ENCODE measurements around the gene PPP6R3. TPM values are rescaled to one million over a fixed set of nuclear protein-coding genes. Genes with fewer than 3 reads are reported as not detected.
A peak's percentile ranks its signal among the peaks of the same experiment; 100 is the strongest.

PPP6R3 gene
- total RNA-seq, 1 experiment from 2014 or later: 163 TPM

DNA sequence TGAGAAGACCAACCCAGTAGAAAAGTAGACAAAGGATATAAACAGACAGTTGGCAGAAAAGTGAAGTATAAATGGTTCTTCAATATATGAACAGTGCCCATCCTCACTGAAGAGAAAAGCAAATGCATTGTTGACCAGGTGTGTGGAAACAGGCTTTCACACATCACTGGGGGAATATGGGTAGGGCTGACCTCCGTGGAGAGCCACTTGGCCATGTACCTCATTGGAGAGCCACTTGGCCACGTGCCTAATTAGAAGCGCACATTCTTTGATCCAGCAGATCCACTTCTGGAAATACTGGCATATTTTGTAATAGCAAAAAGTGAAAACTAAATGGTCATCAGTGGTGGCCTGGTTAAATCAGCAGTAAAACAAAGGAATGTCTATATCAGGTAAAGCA is 43.2 kb downstream of the PPP6R3 start:
- no peak overlapping the region for H3K27ac ChIP-seq (ENCODE audit: low read length)
- ChIA-PET POLR2A (no interaction called here), CTCF (no interaction called here)
- H3K4me3 ChIP-seq (ENCODE audit: low read depth in 2 of 2, low read length in 2 of 2): no peak overlapping the region
- in situ Hi-C loops (cut with HindIII; ENCODE audit: low pct_unique_long_range_greater_than_20kb, low sequenced_read_pairs): no loop called here
- no peak for DNase-seq (ENCODE audit: low read depth, low spot score)
- TF ChIP-seq TCF7L2 (IDR thresholded peaks at IDR 0.05; ENCODE audit: low read depth, low read length) (no peak), SIN3A (IDR thresholded peaks at IDR 0.05; ENCODE audit: borderline replicate concordance, insufficient read depth, low read depth, low read length) (no peak)
- TF ChIP-seq, protein P1, sequence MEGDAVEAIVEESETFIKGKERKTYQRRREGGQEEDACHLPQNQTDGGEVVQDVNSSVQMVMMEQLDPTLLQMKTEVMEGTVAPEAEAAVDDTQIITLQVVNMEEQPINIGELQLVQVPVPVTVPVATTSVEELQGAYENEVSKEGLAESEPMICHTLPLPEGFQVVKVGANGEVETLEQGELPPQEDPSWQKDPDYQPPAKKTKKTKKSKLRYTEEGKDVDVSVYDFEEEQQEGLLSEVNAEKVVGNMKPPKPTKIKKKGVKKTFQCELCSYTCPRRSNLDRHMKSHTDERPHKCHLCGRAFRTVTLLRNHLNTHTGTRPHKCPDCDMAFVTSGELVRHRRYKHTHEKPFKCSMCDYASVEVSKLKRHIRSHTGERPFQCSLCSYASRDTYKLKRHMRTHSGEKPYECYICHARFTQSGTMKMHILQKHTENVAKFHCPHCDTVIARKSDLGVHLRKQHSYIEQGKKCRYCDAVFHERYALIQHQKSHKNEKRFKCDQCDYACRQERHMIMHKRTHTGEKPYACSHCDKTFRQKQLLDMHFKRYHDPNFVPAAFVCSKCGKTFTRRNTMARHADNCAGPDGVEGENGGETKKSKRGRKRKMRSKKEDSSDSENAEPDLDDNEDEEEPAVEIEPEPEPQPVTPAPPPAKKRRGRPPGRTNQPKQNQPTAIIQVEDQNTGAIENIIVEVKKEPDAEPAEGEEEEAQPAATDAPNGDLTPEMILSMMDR (IDR thresholded peaks at IDR 0.05): no peak
- TF ChIP-seq, protein P2, sequence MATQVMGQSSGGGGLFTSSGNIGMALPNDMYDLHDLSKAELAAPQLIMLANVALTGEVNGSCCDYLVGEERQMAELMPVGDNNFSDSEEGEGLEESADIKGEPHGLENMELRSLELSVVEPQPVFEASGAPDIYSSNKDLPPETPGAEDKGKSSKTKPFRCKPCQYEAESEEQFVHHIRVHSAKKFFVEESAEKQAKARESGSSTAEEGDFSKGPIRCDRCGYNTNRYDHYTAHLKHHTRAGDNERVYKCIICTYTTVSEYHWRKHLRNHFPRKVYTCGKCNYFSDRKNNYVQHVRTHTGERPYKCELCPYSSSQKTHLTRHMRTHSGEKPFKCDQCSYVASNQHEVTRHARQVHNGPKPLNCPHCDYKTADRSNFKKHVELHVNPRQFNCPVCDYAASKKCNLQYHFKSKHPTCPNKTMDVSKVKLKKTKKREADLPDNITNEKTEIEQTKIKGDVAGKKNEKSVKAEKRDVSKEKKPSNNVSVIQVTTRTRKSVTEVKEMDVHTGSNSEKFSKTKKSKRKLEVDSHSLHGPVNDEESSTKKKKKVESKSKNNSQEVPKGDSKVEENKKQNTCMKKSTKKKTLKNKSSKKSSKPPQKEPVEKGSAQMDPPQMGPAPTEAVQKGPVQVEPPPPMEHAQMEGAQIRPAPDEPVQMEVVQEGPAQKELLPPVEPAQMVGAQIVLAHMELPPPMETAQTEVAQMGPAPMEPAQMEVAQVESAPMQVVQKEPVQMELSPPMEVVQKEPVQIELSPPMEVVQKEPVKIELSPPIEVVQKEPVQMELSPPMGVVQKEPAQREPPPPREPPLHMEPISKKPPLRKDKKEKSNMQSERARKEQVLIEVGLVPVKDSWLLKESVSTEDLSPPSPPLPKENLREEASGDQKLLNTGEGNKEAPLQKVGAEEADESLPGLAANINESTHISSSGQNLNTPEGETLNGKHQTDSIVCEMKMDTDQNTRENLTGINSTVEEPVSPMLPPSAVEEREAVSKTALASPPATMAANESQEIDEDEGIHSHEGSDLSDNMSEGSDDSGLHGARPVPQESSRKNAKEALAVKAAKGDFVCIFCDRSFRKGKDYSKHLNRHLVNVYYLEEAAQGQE (IDR thresholded peaks at IDR 0.05; ENCODE audit: insufficient read depth in 1 of 2, low read depth in 2 of 2, low read length in 1 of 2): no peak
- no TSS peak for BruUV-seq (replicated peaks)
- no peak for ATAC-seq
- no peaks in the 10 kb centered on the region for H3K27me3 ChIP-seq (ENCODE audit: control insufficient read depth, insufficient read depth, low read length)
- intact Hi-C loops (cut with micrococcal nuclease; ENCODE audit: unreplicated experiment): no loop called here
- peaks cover 50% of the 10 kb centered on the region for H3K4me1 ChIP-seq (ENCODE audit: control insufficient read depth, insufficient read depth, low read length)
- H3K9me3 ChIP-seq (ENCODE audit: control insufficient read depth, insufficient read depth, low read depth, low read length): no peaks in the 10 kb centered on the region
- no peaks in the 10 kb centered on the region for H3K36me3 ChIP-seq (ENCODE audit: control insufficient read depth, insufficient read depth, low read length)

DNA sequence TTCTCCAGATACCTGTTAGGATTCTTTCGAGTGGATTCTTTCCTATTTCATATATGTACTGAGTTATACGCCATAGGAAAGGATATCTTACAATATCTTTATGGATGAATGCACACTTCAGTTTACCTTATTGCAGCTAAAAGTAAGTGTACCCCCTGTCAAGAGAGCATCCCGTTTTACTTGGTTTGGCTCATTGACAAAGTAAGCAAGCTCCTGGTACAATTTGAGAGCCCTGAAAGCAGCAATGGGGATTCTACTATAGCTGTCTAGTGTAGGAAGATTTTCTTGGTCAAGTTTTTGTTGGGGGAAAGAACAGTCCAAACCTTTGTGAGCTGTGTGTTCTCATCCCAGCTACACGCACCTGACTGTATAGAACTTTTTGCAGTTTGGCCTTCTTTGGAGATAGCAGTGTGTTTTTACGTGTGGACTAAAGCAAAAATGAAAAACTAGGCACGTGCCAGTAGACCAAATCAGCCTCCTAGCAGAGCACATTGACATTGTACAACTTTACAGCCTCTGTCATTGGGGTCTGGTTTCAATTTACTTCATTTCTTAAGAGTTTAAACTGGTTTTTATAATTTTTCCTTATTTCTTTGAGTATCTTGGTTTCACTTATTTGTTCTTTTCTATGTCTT is 44.0 kb downstream of the PPP6R3 start:
- intact Hi-C loops (cut with micrococcal nuclease; ENCODE audit: unreplicated experiment): no loop called here
- H3K27me3 ChIP-seq (ENCODE audit: control insufficient read depth, insufficient read depth, low read length): no peaks in the 10 kb centered on the region
- BruUV-seq (replicated peaks): no TSS peak
- ATAC-seq (0 out of 2 replicates have a peak, but pooled peaks have one; percentile 13), DNase-seq (ENCODE audit: low read depth, low spot score) (no peak)
- H3K4me3 ChIP-seq (ENCODE audit: low read depth in 2 of 2, low read length in 2 of 2): no peak overlapping the region
- no peaks in the 10 kb centered on the region for H3K9me3 ChIP-seq (ENCODE audit: control insufficient read depth, insufficient read depth, low read depth, low read length)
- H3K36me3 ChIP-seq (ENCODE audit: control insufficient read depth, insufficient read depth, low read length): no peaks in the 10 kb centered on the region
- TF ChIP-seq SIN3A (IDR thresholded peaks at IDR 0.05; ENCODE audit: borderline replicate concordance, insufficient read depth, low read depth, low read length) (no peak), TCF7L2 (IDR thresholded peaks at IDR 0.05; ENCODE audit: low read depth, low read length) (no peak), POLR2AphosphoS5 (IDR thresholded peaks at IDR 0.05; ENCODE audit: low read depth, low read length) (no peak)
- TF ChIP-seq, protein P1 (IDR thresholded peaks at IDR 0.05): no peak
- TF ChIP-seq, protein P2 (IDR thresholded peaks at IDR 0.05; ENCODE audit: insufficient read depth in 1 of 2, low read depth in 2 of 2, low read length in 1 of 2): no peak
- in situ Hi-C loops (cut with HindIII; ENCODE audit: low pct_unique_long_range_greater_than_20kb, low sequenced_read_pairs): no loop called here
- H3K4me1 ChIP-seq (ENCODE audit: control insufficient read depth, insufficient read depth, low read length): peaks cover 46% of the 10 kb centered on the region
- ChIA-PET CTCF (no interaction called here), POLR2A (no interaction called here)
- no peak overlapping the region for H3K27ac ChIP-seq (ENCODE audit: low read length)

All from Panc1 (cell line).